Testis (tissue), 3 donors: ENCODE data around the gene RMND1. TPM values are rescaled to one million over a fixed set of nuclear protein-coding genes. Genes with fewer than 3 reads are reported as not detected.
"Not testable (repeated sequence)": the region's sequence is repeated elsewhere in the genome, so short reads cannot be mapped to it uniquely, and the experiment has no call there.

Experiments used
- DNase-seq: peaks from one replicate; pipeline ENCODE4 v3.0.0-alpha.2; 2019
- H3K27ac ChIP-seq, 2 donors: fragments of 200-600 bp; sonication (generic); one replicate each; pipeline ENCODE4 v1.5.1; 2019
- H3K27me3 ChIP-seq: fragments of 200-600 bp; sonication (generic); one replicate; pipeline ENCODE4 v1.5.1; 2019
- H3K36me3 ChIP-seq: fragments of 200-600 bp; sonication (generic); one replicate; pipeline ENCODE4 v1.5.1; 2017; ENCODE audit warnings: low read depth; ENCODE audit errors: missing control alignments
- H3K4me1 ChIP-seq: fragments of 200-600 bp; sonication (generic); one replicate; pipeline ENCODE4 v1.5.1; 2019
- H3K4me3 ChIP-seq, 2 donors: fragments of 200-600 bp; sonication (generic); one replicate each; pipeline ENCODE4 v1.5.1; 2017 to 2019
- H3K9me3 ChIP-seq: fragments of 200-600 bp; sonication (generic); one replicate; pipeline ENCODE4 v1.5.1; 2017
- CTCF ChIP-seq, 3 experiments: fragments of 450-650 bp in 2 of 3; fragments of 200-600 bp in 1 of 3; sonication (generic) in 1 of 3; IDR thresholded peaks; one replicate each; pipeline ENCODE4 v1.5.1; 2016 to 2019; ENCODE audit warnings: antibody characterized with exemption in 3 of 3, mild to moderate bottlenecking in 2 of 3, moderate library complexity in 1 of 3
- POLR2A ChIP-seq: fragments of 450-650 bp; IDR thresholded peaks from one replicate; pipeline ENCODE4 v1.6.1; 2017; ENCODE audit warnings: antibody characterized with exemption, mild to moderate bottlenecking, moderate library complexity
- WGBS, 2 donors: methylation state at CpG; one replicate each; pipeline ENCODE4 v1.1.5; 2018; 5-methylcytosine and 5-hydroxymethylcytosine counted together
- intact Hi-C: fragments of 100-400 bp; cut with DNase I; formaldehyde crosslinking; loops from one replicate; pipeline ENCODE4 v1.15.1; 2023; ENCODE audit warnings: low total_unique reads
- polyA plus RNA-seq: library from polyadenylated mRNA; stranded (reverse); fragments of 350-450 nt; fragmentation: Illumina TruSeq; extraction: RNeasy Lipid Tissue Mini Kit (QIAGEN cat#74804); gene quantifications from one replicate; pipeline ENCODE4 v1.2.3, GENCODE V29; 2014; ENCODE audit warnings: low read depth, low replicate concordance; ENCODE audit not compliant: insufficient read depth
- total RNA-seq, 2 donors: library from RNA; depleted of rRNA; stranded (reverse); fragments of >200 nt; gene quantifications; one replicate each; pipeline ENCODE4 v1.2.3, GENCODE V29; 2016

Gene RMND1
- total and polyA plus RNA-seq, 3 donors from 2014 or later = 16.9 to 25.0 (median 23.8) TPM

- intact Hi-C loops = no loop called here
- Histone ChIP-seq H3K4me1 (no peaks in the 10 kb centered on the region), H3K27ac (no peak overlapping the region), H3K36me3 (no peaks in the 10 kb centered on the region), H3K9me3 (no peaks in the 10 kb centered on the region), H3K4me3 (no peak overlapping the region), H3K27me3 (no peaks in the 10 kb centered on the region)
- no peak for TF ChIP-seq POLR2A
- TF ChIP-seq CTCF (IDR thresholded peaks at IDR 0.05) = no peak
- DNase-seq = no peak
- WGBS, 2 donors = 72 to 84% methylated on average over 4 of the region's 4 CpGs
Observed at GRCh38 chr6:151461673-151462072, 9.7 kb upstream of the RMND1 start.

- H3K9me3 ChIP-seq, DNase-seq, intact Hi-C loops, H3K36me3 ChIP-seq, H3K27ac ChIP-seq, H3K27me3 ChIP-seq, H3K4me3 ChIP-seq: not testable (repeated sequence)
- peaks cover 17% of the 10 kb centered on the region for H3K4me1 ChIP-seq
- 81 to 94% methylated on average over 10 of the region's 10 CpGs for WGBS, 2 donors
Observed at GRCh38 chr6:151455751-151456398, 3.9 kb upstream of the RMND1 start.

GRCh38 chr6:151452750-151453427, 963 bp upstream of the RMND1 start:
- Histone ChIP-seq H3K4me3 (peak overlapping the region; percentile 76 to 86), H3K9me3 (no peaks in the 10 kb centered on the region), H3K27me3 (no peaks in the 10 kb centered on the region), H3K4me1 (peaks cover 17% of the 10 kb centered on the region), H3K27ac (peak overlapping the region; percentile 85 to 92), H3K36me3 (no peaks in the 10 kb centered on the region)
- intact Hi-C loops = no loop called here
- TF ChIP-seq POLR2A (no peak), CTCF (IDR thresholded peaks at IDR 0.05) (peak in 1 of 3 experiments; percentile 3)
- DNase-seq = peak; percentile 60
- WGBS, 2 donors = 1 to 2% methylated on average over 21 to 24 of the region's 24 CpGs

- no peaks in the 10 kb centered on the region for H3K9me3 ChIP-seq
- TF ChIP-seq POLR2A = no peak
- DNase-seq = no peak
- peak overlapping the region; percentile 76 to 86 for H3K4me3 ChIP-seq
- intact Hi-C loops = no loop called here
- H3K27ac ChIP-seq = peak overlapping the region; percentile 34 to 85
- H3K27me3 ChIP-seq = no peaks in the 10 kb centered on the region
- no peaks in the 10 kb centered on the region for H3K36me3 ChIP-seq
- H3K4me1 ChIP-seq = peaks cover 17% of the 10 kb centered on the region
- WGBS, 2 donors = 2 to 3% methylated on average over 22 of the region's 22 CpGs
Observed at GRCh38 chr6:151451417-151451949, 443 bp downstream of the RMND1 start.

GRCh38 chr6:151450928-151451327, 998 bp downstream of the RMND1 start:
- peak overlapping the region in 1 of 2 donors; percentile 76 for H3K4me3 ChIP-seq
- H3K9me3 ChIP-seq, DNase-seq, intact Hi-C loops, H3K27me3 ChIP-seq, H3K36me3 ChIP-seq, H3K27ac ChIP-seq: not testable (repeated sequence)
- WGBS, 2 donors = 44 to 61% methylated on average over 6 of the region's 6 CpGs
- peaks cover 22% of the 10 kb centered on the region for H3K4me1 ChIP-seq

GRCh38 chr6:151448623-151449022, 3.3 kb downstream of the RMND1 start:
- WGBS, 2 donors = 86 to 89% methylated on average over 11 to 12 of the region's 12 CpGs
- intact Hi-C loops = no loop called here
- Histone ChIP-seq H3K4me1 (peaks cover 26% of the 10 kb centered on the region), H3K4me3 (no peak overlapping the region), H3K36me3 (no peaks in the 10 kb centered on the region), H3K27me3 (no peaks in the 10 kb centered on the region), H3K27ac (no peak overlapping the region), H3K9me3 (no peaks in the 10 kb centered on the region)
- no peak for TF ChIP-seq CTCF (IDR thresholded peaks at IDR 0.05)
- TF ChIP-seq POLR2A = no peak
- no peak for DNase-seq
